Transverse colon (tissue), 4 donors: Measurements from ENCODE around the gene LECT2. TPM values are rescaled to one million over a fixed set of nuclear protein-coding genes. Genes with fewer than 3 reads are reported as not detected.

Source experiments
- DNase-seq: peaks from one replicate; pipeline ENCODE4 v3.0.0-alpha.2; 2019
- H3K27ac ChIP-seq, 4 donors: fragments of 200-600 bp; sonication (generic); 2 replicates each; pipeline ENCODE4 v1.5.1; 2016 to 2018; ENCODE audit warnings: inconsistent platforms in 4 of 4
- H3K27me3 ChIP-seq: fragments of 200-600 bp; sonication (generic); 2 replicates; pipeline ENCODE4 v1.5.1; 2017; ENCODE audit warnings: inconsistent platforms
- H3K36me3 ChIP-seq, 4 donors: fragments of 200-600 bp; sonication (generic); 2 replicates each; pipeline ENCODE4 v1.5.1; 2017 to 2019; ENCODE audit warnings: inconsistent platforms in 4 of 4
- H3K4me1 ChIP-seq, 4 donors: fragments of 200-600 bp; sonication (generic); 2 replicates each; pipeline ENCODE4 v1.5.1; 2017 to 2020; ENCODE audit warnings: inconsistent platforms in 4 of 4
- H3K4me3 ChIP-seq, 4 donors: fragments of 200-600 bp; sonication (generic); 1 replicate in 1 of 4; 2 replicates in 3 of 4; pipeline versions ENCODE4 v1.5.1 to v1.6.1; 2017 to 2019; ENCODE audit warnings: inconsistent platforms in 4 of 4
- H3K9me3 ChIP-seq, 2 donors: fragments of 200-600 bp; sonication (generic); 2 replicates each; pipeline ENCODE4 v1.5.1; 2017 to 2019; ENCODE audit warnings: inconsistent platforms in 2 of 2
- CTCF ChIP-seq, 5 experiments: fragments of 200-600 bp in 3 of 5; fragments of 450-650 bp in 2 of 5; sonication (generic) in 3 of 5; IDR thresholded peaks; 1 replicate in 2 of 5; 2 replicates in 3 of 5; pipeline ENCODE4 v1.5.1; 2016 to 2017; ENCODE audit warnings: antibody characterized with exemption in 5 of 5, inconsistent platforms in 3 of 5, mild to moderate bottlenecking in 2 of 5, moderate library complexity in 1 of 5
- EP300 ChIP-seq: sonication (generic); formaldehyde crosslinking; IDR thresholded peaks from one replicate; pipeline ENCODE4 v1.6.1; 2017; ENCODE audit warnings: antibody characterized with exemption, low read depth
- POLR2A ChIP-seq: fragments of 450-650 bp; IDR thresholded peaks from one replicate; pipeline ENCODE4 v1.6.1; 2016; ENCODE audit warnings: antibody characterized with exemption, mild to moderate bottlenecking, moderate library complexity
- POLR2AphosphoS5 ChIP-seq, 3 donors: sonication (generic); formaldehyde crosslinking; IDR thresholded peaks; one replicate each; pipeline ENCODE4 v1.6.1; 2016; ENCODE audit warnings: antibody characterized with exemption in 3 of 3
- WGBS, 2 donors: methylation state at CpG; one replicate each; pipeline ENCODE4 v1.1.5; 2018; ENCODE audit warnings: low coverage in 1 of 2; 5-methylcytosine and 5-hydroxymethylcytosine counted together
- in situ Hi-C, 4 donors: fragments of 200-750 bp; cut with MboI; loops; one replicate each; pipeline versions ENCODE4 v1.15.0 to v1.15.1; 2017; ENCODE audit warnings: low sequenced_read_pairs in 3 of 4, low pct_ligation_motif_present in 1 of 4, low pct_unique_long_range_greater_than_20kb in 1 of 4
- intact Hi-C: fragments of 100-400 bp; cut with DNase I; formaldehyde crosslinking; loops from one replicate; pipeline ENCODE4 v1.15.1; 2023; ENCODE audit warnings: low total_unique reads
- total RNA-seq, 4 donors: library from RNA; depleted of rRNA; stranded (reverse); fragments of >200 nt; gene quantifications; one replicate each; pipeline ENCODE4 v1.1.0, GENCODE V29; 2016

The LECT2 gene
- total RNA-seq = not detected

DNA sequence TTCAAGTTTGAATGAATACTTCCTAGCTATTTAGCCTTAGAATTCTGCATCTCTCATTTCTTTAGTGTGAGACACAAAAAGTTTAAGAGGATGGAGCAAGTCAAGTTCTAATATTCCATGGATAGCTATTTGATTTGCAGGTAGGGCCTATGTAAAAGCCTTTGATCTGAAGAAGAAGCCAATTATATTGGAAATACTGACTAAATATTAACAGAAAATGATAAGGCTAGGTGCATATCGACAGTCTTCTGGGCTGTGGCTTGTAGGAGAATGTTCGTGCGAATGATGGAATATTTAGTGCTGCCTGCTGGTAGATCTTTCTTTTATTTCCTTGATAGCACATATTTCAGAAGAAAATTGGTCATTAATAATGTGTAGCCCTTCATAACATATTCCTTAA lies at the start of gene LECT2:
Gene LECT2 (minus strand): TSS at position 85 of the 400 bp plus-strand sequence. CDS start 150 bp downstream, outside the sequence.
- Histone ChIP-seq H3K27me3 (no peaks in the 10 kb centered on the region), H3K27ac (no peak within 1 kb of the TSS), H3K4me1 (no peaks in the 10 kb centered on the region), H3K36me3 (no peaks in the 10 kb centered on the region), H3K9me3 (no peaks in the 10 kb centered on the region), H3K4me3 (no peak within 1 kb of the TSS)
- in situ Hi-C loops (loop anchor here in 1 of 4 donors (10.0 kb wide), 1 partner anchor 110 kb away; no protein-coding TSS in a partner anchor), intact Hi-C loops (no loop called here)
- WGBS, 2 donors = 90 to 94% methylated on average over 3 of the region's 3 CpGs
- TF ChIP-seq EP300 = no peak
- no peak for TF ChIP-seq POLR2AphosphoS5 (IDR thresholded peaks at IDR 0.05)
- no peak for TF ChIP-seq POLR2A
- TF ChIP-seq CTCF (IDR thresholded peaks at IDR 0.05) = no peak
- no peak for DNase-seq

DNA sequence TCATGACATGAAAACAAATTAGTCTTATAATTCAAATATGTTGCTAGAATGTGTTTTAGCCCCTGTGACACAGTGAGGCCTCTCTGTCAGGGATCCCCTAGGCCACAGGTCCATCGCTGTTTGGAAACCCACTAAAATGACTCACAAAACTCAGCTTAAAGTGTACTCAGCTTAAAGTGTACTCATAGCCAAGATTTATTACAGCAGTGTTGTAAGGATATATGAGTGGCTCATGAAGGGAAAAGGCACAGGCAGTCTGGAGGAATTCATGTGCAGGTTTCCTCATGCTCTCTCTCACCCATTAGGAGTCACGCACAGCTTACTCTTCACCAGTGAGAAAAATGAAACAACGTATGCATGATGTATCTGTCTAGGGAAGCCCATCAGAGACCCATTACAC lies 49.7 kb upstream of the LECT2 start:
- H3K4me1 ChIP-seq = peaks cover 0 to 5% (median 0%) of the 10 kb centered on the region in 4 donors
- H3K27ac ChIP-seq = no peak overlapping the region
- H3K4me3 ChIP-seq = no peak overlapping the region
- no peak for DNase-seq
- H3K9me3 ChIP-seq = no peaks in the 10 kb centered on the region
- H3K36me3 ChIP-seq = no peaks in the 10 kb centered on the region
- no peaks in the 10 kb centered on the region for H3K27me3 ChIP-seq
- in situ Hi-C loops (no loop called here), intact Hi-C loops (no loop called here)
- no peak for TF ChIP-seq EP300
- no peak for TF ChIP-seq POLR2A
- TF ChIP-seq POLR2AphosphoS5 (IDR thresholded peaks at IDR 0.05) = no peak
- no peak for TF ChIP-seq CTCF (IDR thresholded peaks at IDR 0.05)
- WGBS, 2 donors = 93 to 100% methylated on average over 2 to 3 of the region's 3 CpGs

- Histone ChIP-seq H3K4me3 (no peak overlapping the region), H3K4me1 (peaks cover 0 to 4% (median 0%) of the 10 kb centered on the region in 4 donors), H3K9me3 (no peaks in the 10 kb centered on the region), H3K27me3 (no peaks in the 10 kb centered on the region), H3K36me3 (no peaks in the 10 kb centered on the region), H3K27ac (no peak overlapping the region)
- intact Hi-C loops = no loop called here
- 20 to 60% methylated on average over 1 to 5 of the region's 5 CpGs for whole genome bisulfite sequencing, 2 donors
- in situ Hi-C loops = no loop called here
- DNase-seq = no peak
- TF ChIP-seq POLR2A = no peak
- TF ChIP-seq EP300 = no peak
- no peak for TF ChIP-seq CTCF (IDR thresholded peaks at IDR 0.05)
- no peak for TF ChIP-seq POLR2AphosphoS5 (IDR thresholded peaks at IDR 0.05)
Measured at GRCh38 chr5:136001466-136001981, 46.7 kb upstream of the LECT2 start.

DNA sequence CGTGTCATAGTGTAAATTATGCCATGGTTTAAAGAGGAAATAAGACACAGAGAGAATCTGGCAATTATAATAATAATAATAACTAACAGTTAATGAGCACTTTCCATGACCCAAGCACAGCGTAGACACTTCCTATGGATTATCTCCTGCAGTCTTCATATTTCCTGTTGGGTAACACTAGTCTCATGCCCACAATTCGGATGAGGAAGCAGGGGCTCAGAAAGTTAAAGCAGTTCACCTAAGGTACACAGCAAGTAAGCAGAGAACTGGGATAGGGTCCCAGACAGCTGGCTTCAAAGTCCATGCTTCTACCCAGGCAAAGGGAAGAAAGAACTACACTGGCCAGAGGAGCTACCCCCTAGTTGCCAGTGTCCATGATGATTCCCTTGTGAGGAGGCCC lies 46.1 kb upstream of the LECT2 start:
- no peak for DNase-seq
- in situ Hi-C loops (no loop called here), intact Hi-C loops (no loop called here)
- H3K4me3 ChIP-seq = no peak overlapping the region
- H3K27ac ChIP-seq = no peak overlapping the region
- no peaks in the 10 kb centered on the region for H3K9me3 ChIP-seq
- H3K36me3 ChIP-seq = no peaks in the 10 kb centered on the region
- WGBS, 2 donors = 57 to 71% methylated on average over 3 of the region's 3 CpGs
- TF ChIP-seq POLR2AphosphoS5 (IDR thresholded peaks at IDR 0.05) = no peak
- TF ChIP-seq CTCF (IDR thresholded peaks at IDR 0.05) = no peak
- no peak for TF ChIP-seq EP300
- TF ChIP-seq POLR2A = no peak
- no peaks in the 10 kb centered on the region for H3K4me1 ChIP-seq
- H3K27me3 ChIP-seq = no peaks in the 10 kb centered on the region
